GM19238 (cell line): ENCODE results near the gene S100A4.
"Not testable (repeated sequence)": the region's sequence is repeated elsewhere in the genome, so short reads cannot be mapped to it uniquely, and the experiment has no call there.

Source experiments
- DNase-seq: peaks from one replicate; pipeline ENCODE4 v3.0.0; 2011; ENCODE audit warnings: low spot score; ENCODE audit not compliant: insufficient read length

S100A4 gene

GRCh38 chr1:153567621-153568366 lies 22.2 kb upstream of the S100A4 start:
- DNase-seq: no peak

GRCh38 chr1:153566414-153567371 lies 21.1 kb upstream of the S100A4 start:
- no peak for DNase-seq

- no peak for DNase-seq
Measured at GRCh38 chr1:153565529-153566374, 20.1 kb upstream of the S100A4 start, which contains the start of gene S100A2. S100A2 (minus strand) TSS chr1:153565844; CDS start chr1:153563877, 1,967 bp downstream.

- no peak for DNase-seq
Measured at GRCh38 chr1:153563991-153564390, 18.4 kb upstream of the S100A4 start.

- no peak for DNase-seq
Measured at GRCh38 chr1:153563483-153563901, 17.9 kb upstream of the S100A4 start.

GRCh38 chr1:153562021-153562420 lies 16.4 kb upstream of the S100A4 start:
- DNase-seq: not testable (repeated sequence)

GRCh38 chr1:153561466-153561985 lies 15.9 kb upstream of the S100A4 start:
- no peak for DNase-seq

GRCh38 chr1:153560771-153561465 lies 15.3 kb upstream of the S100A4 start:
- no peak for DNase-seq

GRCh38 chr1:153560241-153560640 lies 14.6 kb upstream of the S100A4 start:
- DNase-seq: no peak

GRCh38 chr1:153557877-153558276 lies 12.3 kb upstream of the S100A4 start:
- DNase-seq: no peak

- DNase-seq: no peak
Measured at GRCh38 chr1:153556348-153556747, 10.7 kb upstream of the S100A4 start.

- no peak for DNase-seq
Measured at GRCh38 chr1:153553830-153554541, 8.4 kb upstream of the S100A4 start.

GRCh38 chr1:153553096-153553495 lies 7.5 kb upstream of the S100A4 start:
- DNase-seq: no peak

- DNase-seq: no peak
Measured at GRCh38 chr1:153552335-153552734, 6.7 kb upstream of the S100A4 start.

- no peak for DNase-seq
Measured at GRCh38 chr1:153550827-153551500, 5.4 kb upstream of the S100A4 start.

GRCh38 chr1:153550398-153550758 lies 4.8 kb upstream of the S100A4 start:
- no peak for DNase-seq

GRCh38 chr1:153549741-153550397 lies 4.3 kb upstream of the S100A4 start:
- no peak for DNase-seq

- no peak for DNase-seq
Measured at GRCh38 chr1:153548722-153549688, 3.4 kb upstream of the S100A4 start, which contains the start of gene S100A3. S100A3 (minus strand) TSS chr1:153549258; CDS start chr1:153548485, 773 bp downstream.
